Keratinocyte (primary cell): Measurements from ENCODE around the gene CWC27. TPM values are rescaled to one million over a fixed set of nuclear protein-coding genes. Genes with fewer than 3 reads are reported as not detected.

ENCODE experiments used
- DNase-seq: peaks from one replicate; pipeline ENCODE4 v3.0.0-alpha.2; 2011; ENCODE audit warnings: low read depth, missing footprints, low spot score
- FAIRE-seq: peaks from 2 replicates; lab custom pipeline; 2011; peaks lifted over from hg19 to GRCh38; lab: Jason Lieb, UNC
- H2AFZ ChIP-seq: 2 replicates; pipeline ENCODE4 v1.6.0; 2012; ENCODE audit warnings: low read length, control low read depth, inconsistent platforms; ENCODE audit not compliant: control insufficient read depth
- H3K27ac ChIP-seq: 2 replicates; pipeline ENCODE4 v1.5.1; 2011; ENCODE audit warnings: low read length; ENCODE audit not compliant: control insufficient read depth, insufficient read depth
- H3K27me3 ChIP-seq: 3 replicates; pipeline ENCODE4 v1.6.0; 2011; ENCODE audit warnings: low read length; ENCODE audit not compliant: control insufficient read depth, insufficient read depth; ENCODE audit errors: extremely low read depth
- H3K36me3 ChIP-seq, 2 experiments: 2 replicates in 1 of 2; 3 replicates in 1 of 2; pipeline ENCODE4 v1.5.1; 2011; ENCODE audit warnings: low read length in 2 of 2, mild to moderate bottlenecking in 1 of 2; ENCODE audit not compliant: control insufficient read depth in 2 of 2, insufficient read depth in 2 of 2; ENCODE audit errors: extremely low read depth in 1 of 2
- H3K4me1 ChIP-seq: 3 replicates; pipeline ENCODE4 v1.5.1; 2011; ENCODE audit warnings: low read length; ENCODE audit not compliant: control insufficient read depth, insufficient read depth; ENCODE audit errors: extremely low read depth
- H3K4me2 ChIP-seq: 3 replicates; pipeline ENCODE4 v1.6.0; 2011; ENCODE audit warnings: low read depth, low read length; ENCODE audit not compliant: control insufficient read depth, insufficient read depth; ENCODE audit errors: extremely low read depth
- H3K4me3 ChIP-seq, 3 experiments: fragments of 200-600 bp in 1 of 3; sonication (generic) in 1 of 3; 2 replicates in 2 of 3; 3 replicates in 1 of 3; pipeline ENCODE4 v1.5.1; 2011 to 2016; ENCODE audit warnings: low read length in 3 of 3, mild to moderate bottlenecking in 3 of 3, control low read depth in 2 of 3, inconsistent platforms in 1 of 3, low read depth in 1 of 3, mixed read lengths in 1 of 3, mixed run types in 1 of 3, moderate library complexity in 1 of 3; ENCODE audit not compliant: control insufficient read depth in 2 of 3, insufficient read depth in 2 of 3; ENCODE audit errors: extremely low read depth in 1 of 3
- H3K79me2 ChIP-seq: 2 replicates; pipeline ENCODE4 v1.6.0; 2012; ENCODE audit warnings: low read length; ENCODE audit not compliant: control insufficient read depth, insufficient read depth
- H3K9ac ChIP-seq: 3 replicates; pipeline ENCODE4 v1.6.0; 2011; ENCODE audit warnings: low read length; ENCODE audit not compliant: control insufficient read depth, insufficient read depth; ENCODE audit errors: extremely low read depth
- H3K9me1 ChIP-seq: 3 replicates; pipeline ENCODE4 v1.6.0; 2011; ENCODE audit warnings: low read length; ENCODE audit not compliant: control insufficient read depth, insufficient read depth; ENCODE audit errors: extremely low read depth
- H3K9me3 ChIP-seq: 2 replicates; pipeline ENCODE4 v1.5.1; 2012; ENCODE audit warnings: low read depth, low read length; ENCODE audit not compliant: control insufficient read depth
- H4K20me1 ChIP-seq: 3 replicates; pipeline ENCODE4 v1.6.0; 2011; ENCODE audit warnings: low read length; ENCODE audit not compliant: control insufficient read depth, insufficient read depth; ENCODE audit errors: extremely low read depth
- CTCF ChIP-seq, 3 experiments: IDR thresholded peaks in 1 of 3; conservative IDR thresholded peaks in 1 of 3; optimal IDR thresholded peaks in 1 of 3; 2 replicates in 2 of 3; 3 replicates in 1 of 3; pipeline versions ENCODE3 to v1.5.1; 2011; ENCODE audit warnings: low read length in 3 of 3, mild to moderate bottlenecking in 3 of 3, moderate library complexity in 2 of 3, control low read depth in 1 of 3, inconsistent platforms in 1 of 3; ENCODE audit not compliant: insufficient read depth in 2 of 3; ENCODE audit errors: extremely low read depth in 1 of 3
- EZH2 ChIP-seq: IDR thresholded peaks from one replicate; pipeline ENCODE4 v1.6.1; 2012; ENCODE audit warnings: inconsistent platforms, mild to moderate bottlenecking, low read length, moderate library complexity
- dilution Hi-C: fragments of 300-500 bp; cut with MboI; formaldehyde crosslinking; loops from one replicate; pipeline ENCODE4 v1.7.0; 2020; ENCODE audit warnings: low sequenced_read_pairs; ENCODE audit not compliant: extremely low pct_ligation_motif_present
- polyA plus RNA-seq, 5 experiments: library from polyadenylated mRNA; depleted of rRNA in 3 of 5; stranded (reverse) in 3 of 5; stranded (forward) in 1 of 5; unstranded in 1 of 5; fragments of >200 nt; gene quantifications; 1 replicate in 1 of 5; 2 replicates in 3 of 5; 3 replicates in 1 of 5; pipeline versions ENCODE4 v1.2.1 to v1.2.3, GENCODE V29; 2011 to 2012; ENCODE audit warnings: missing spikeins in 2 of 5, low read depth in 1 of 5, low replicate concordance in 1 of 5

CWC27 gene
- polyA plus RNA-seq, 1 donor (not counting 4 experiments of a cell fraction or from before 2014, with no cell fraction given): 31.8 TPM

DNA sequence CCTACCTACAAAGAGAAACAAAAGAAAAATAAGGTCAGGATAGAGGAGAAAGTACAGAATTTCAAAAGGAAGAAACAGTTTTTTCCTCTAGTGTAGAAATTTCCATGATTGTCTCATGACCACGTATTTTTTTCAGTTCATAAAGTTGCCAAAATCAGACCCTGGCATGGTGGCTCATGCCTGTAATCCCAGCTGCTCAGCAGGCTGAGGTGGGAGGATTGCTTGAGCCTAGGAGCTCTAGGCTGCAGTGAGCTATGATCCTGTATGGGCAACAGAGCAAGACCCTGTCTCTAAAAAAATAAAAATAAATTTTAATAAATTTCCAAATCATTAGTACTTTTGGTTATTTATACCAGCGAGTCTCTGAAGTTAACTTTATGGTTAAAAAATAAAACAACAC lies 37.8 kb downstream of the CWC27 start:
- no peak for DNase-seq
- H3K9ac ChIP-seq: no peak overlapping the region
- no peaks in the 10 kb centered on the region for H3K79me2 ChIP-seq
- H3K27ac ChIP-seq: no peak overlapping the region
- dilution Hi-C loops: no loop called here
- H2AFZ ChIP-seq: no peak overlapping the region
- H3K4me1 ChIP-seq: no peaks in the 10 kb centered on the region
- TF ChIP-seq EZH2: no peak
- no peak for TF ChIP-seq CTCF (optimal IDR thresholded peaks at IDR 0.05 in 1 of 3, IDR thresholded peaks at IDR 0.05 in 1 of 3, conservative IDR thresholded peaks at IDR 0.05 in 1 of 3; ENCODE audit: extremely low read depth in 1 of 3, insufficient read depth in 2 of 3, low read length in 3 of 3)
- no peaks in the 10 kb centered on the region for H3K9me1 ChIP-seq
- H4K20me1 ChIP-seq: no peaks in the 10 kb centered on the region
- H3K9me3 ChIP-seq: no peaks in the 10 kb centered on the region
- no peak for FAIRE-seq
- H3K4me3 ChIP-seq: no peak overlapping the region
- H3K36me3 ChIP-seq: peaks cover 0 to 5% of the 10 kb centered on the region in 2 experiments
- no peaks in the 10 kb centered on the region for H3K27me3 ChIP-seq
- no peak overlapping the region for H3K4me2 ChIP-seq

DNA sequence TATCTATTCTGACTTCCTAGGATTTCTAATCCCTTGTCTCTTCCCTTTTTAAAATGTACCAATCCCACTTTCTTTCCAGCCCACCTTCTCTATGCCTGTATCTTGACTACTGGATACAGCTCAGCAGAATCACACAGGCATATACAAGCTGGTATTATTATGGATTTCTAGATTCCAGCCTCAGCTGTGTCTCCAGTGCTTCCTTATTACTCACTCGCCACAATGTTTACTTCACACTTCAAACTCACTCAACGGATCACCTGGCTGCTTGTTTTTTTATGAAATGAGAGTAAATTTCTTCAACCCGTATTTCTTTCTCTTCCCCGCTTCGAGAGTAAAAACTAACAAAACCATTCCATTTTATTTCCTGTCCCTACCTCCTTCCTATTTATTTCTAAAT lies 38.8 kb downstream of the CWC27 start:
- H3K36me3 ChIP-seq: peaks cover 0 to 5% of the 10 kb centered on the region in 2 experiments
- H2AFZ ChIP-seq: no peak overlapping the region
- no peak overlapping the region for H3K4me2 ChIP-seq
- dilution Hi-C loops: no loop called here
- H4K20me1 ChIP-seq: no peaks in the 10 kb centered on the region
- DNase-seq: no peak
- no peaks in the 10 kb centered on the region for H3K4me1 ChIP-seq
- no peak for TF ChIP-seq EZH2
- no peak for TF ChIP-seq CTCF (optimal IDR thresholded peaks at IDR 0.05 in 1 of 3, IDR thresholded peaks at IDR 0.05 in 1 of 3, conservative IDR thresholded peaks at IDR 0.05 in 1 of 3; ENCODE audit: extremely low read depth in 1 of 3, insufficient read depth in 2 of 3, low read length in 3 of 3)
- no peak overlapping the region for H3K9ac ChIP-seq
- H3K27me3 ChIP-seq: no peaks in the 10 kb centered on the region
- FAIRE-seq: no peak
- no peaks in the 10 kb centered on the region for H3K9me1 ChIP-seq
- H3K79me2 ChIP-seq: no peaks in the 10 kb centered on the region
- no peak overlapping the region for H3K4me3 ChIP-seq
- H3K9me3 ChIP-seq: no peaks in the 10 kb centered on the region
- no peak overlapping the region for H3K27ac ChIP-seq
